GM23338 (cell line): ENCODE results near the gene FLNC. TPM values are rescaled to one million over a fixed set of nuclear protein-coding genes. Genes with fewer than 3 reads are reported as not detected.

Experiments used
- ATAC-seq: fragments of 200-7000 bp; cut with Tn5 transposase; 3 replicates; pipeline ENCODE4 v1.9.1; 2020
- DNase-seq: peaks from one replicate; pipeline ENCODE4 v3.0.0-alpha.2; 2015; ENCODE audit warnings: low spot score
- H2AFZ ChIP-seq: fragments of 200-600 bp; sonication (generic); 2 replicates; pipeline ENCODE4 v1.8.0; 2016; ENCODE audit warnings: antibody characterized with exemption, mild to moderate bottlenecking, moderate library complexity
- H3F3A ChIP-seq: fragments of 200-600 bp; sonication (generic); replicated peaks from 2 replicates; pipeline ENCODE4 v1.8.0; 2017; ENCODE audit warnings: antibody characterized with exemption, mixed run types, low read depth
- H3K27ac ChIP-seq: fragments of 200-600 bp; sonication (generic); 2 replicates; pipeline ENCODE4 v1.6.1; 2016; ENCODE audit warnings: low read depth
- H3K27me3 ChIP-seq: fragments of 200-600 bp; sonication (generic); 2 replicates; pipeline ENCODE4 v1.8.0; 2016; ENCODE audit warnings: mild to moderate bottlenecking, mixed run types, moderate library complexity; ENCODE audit not compliant: insufficient read depth
- H3K36me3 ChIP-seq: fragments of 200-600 bp; sonication (generic); 2 replicates; pipeline ENCODE4 v1.8.0; 2016; ENCODE audit warnings: mild to moderate bottlenecking; ENCODE audit not compliant: insufficient read depth
- H3K4me1 ChIP-seq: fragments of 200-600 bp; sonication (generic); 2 replicates; pipeline ENCODE4 v1.8.0; 2016; ENCODE audit warnings: mild to moderate bottlenecking, moderate library complexity; ENCODE audit not compliant: insufficient read depth
- H3K4me2 ChIP-seq: fragments of 200-600 bp; sonication (generic); 2 replicates; pipeline ENCODE4 v1.7.1; 2017; ENCODE audit warnings: mixed run types
- H3K4me3 ChIP-seq: fragments of 200-600 bp; sonication (generic); 2 replicates; pipeline ENCODE4 v1.6.1; 2016; ENCODE audit warnings: mixed run types
- H3K79me2 ChIP-seq: fragments of 200-600 bp; sonication (generic); replicated peaks from 2 replicates; pipeline ENCODE4 v1.8.0; 2017; ENCODE audit warnings: mild to moderate bottlenecking; ENCODE audit not compliant: insufficient read depth
- H3K9me2 ChIP-seq: fragments of 200-600 bp; sonication (generic); 2 replicates; pipeline ENCODE4 v1.8.0; 2017; ENCODE audit not compliant: insufficient read depth
- H4K20me1 ChIP-seq: fragments of 200-600 bp; sonication (generic); replicated peaks from 2 replicates; pipeline ENCODE4 v1.8.0; 2017; ENCODE audit warnings: mild to moderate bottlenecking; ENCODE audit not compliant: insufficient read depth
- H3K27ac Mint-ChIP-seq: 2 replicates; pipeline ENCODE4 v1.8.0; 2020; ENCODE audit warnings: inconsistent platforms, mild to moderate bottlenecking, moderate library complexity, mixed read lengths
- H3K27me3 Mint-ChIP-seq: 3 replicates; pipeline ENCODE4 v1.8.0; 2022; ENCODE audit warnings: low read depth, mild to moderate bottlenecking, moderate library complexity, mixed read lengths, inconsistent platforms; ENCODE audit not compliant: insufficient read depth, poor library complexity
- H3K36me3 Mint-ChIP-seq: 3 replicates; pipeline ENCODE4 v1.8.0; 2021; ENCODE audit warnings: low read depth, mild to moderate bottlenecking, inconsistent platforms, moderate library complexity, mixed read lengths
- H3K4me1 Mint-ChIP-seq: 3 replicates; pipeline ENCODE4 v1.8.0; 2020; ENCODE audit warnings: mild to moderate bottlenecking, inconsistent platforms, mixed read lengths
- H3K4me3 Mint-ChIP-seq: 3 replicates; pipeline ENCODE4 v1.8.0; 2021; ENCODE audit warnings: moderate library complexity, mild to moderate bottlenecking, inconsistent platforms, mixed read lengths
- H3K9me3 Mint-ChIP-seq: 3 replicates; pipeline ENCODE4 v1.8.0; 2020; ENCODE audit warnings: moderate library complexity, mild to moderate bottlenecking, inconsistent platforms, mixed read lengths
- CREB1 ChIP-seq: fragments of 250-450 bp; sonication (Bioruptor Pico); IDR thresholded peaks from 2 replicates; pipeline ENCODE4 v1.5.0; 2020; ENCODE audit warnings: low read depth, mild to moderate bottlenecking, moderate library complexity
- EZH2 ChIP-seq: fragments of 200-600 bp; sonication (generic); IDR thresholded peaks from one replicate; pipeline ENCODE4 v1.8.0; 2017; ENCODE audit warnings: antibody characterized with exemption, mild to moderate bottlenecking, low read depth; ENCODE audit not compliant: unreplicated experiment
- JUNB ChIP-seq: IDR thresholded peaks from one replicate; pipeline ENCODE4 v1.6.1; 2016; ENCODE audit warnings: antibody characterized with exemption; ENCODE audit not compliant: unreplicated experiment
- POLR2AphosphoS5 ChIP-seq: IDR thresholded peaks from 2 replicates; pipeline ENCODE4 v1.6.1; 2016; ENCODE audit warnings: antibody characterized with exemption, low read depth
- STAT1 ChIP-seq: IDR thresholded peaks from one replicate; pipeline ENCODE4 v1.6.1; 2016; ENCODE audit warnings: antibody characterized with exemption; ENCODE audit not compliant: unreplicated experiment
- ZNF114 ChIP-seq: fragments of 250-450 bp; sonication (Bioruptor Pico); IDR thresholded peaks from 2 replicates; pipeline ENCODE4 v1.5.0; 2020; ENCODE audit warnings: mild to moderate bottlenecking, moderate library complexity
- ZNF331 ChIP-seq: fragments of 250-450 bp; sonication (Bioruptor Pico); IDR thresholded peaks from 2 replicates; pipeline ENCODE4 v1.5.0; 2020; ENCODE audit warnings: low read depth, mild to moderate bottlenecking, moderate library complexity
- polyA plus RNA-seq: library from polyadenylated mRNA; unstranded; fragments of >200 nt; fragmentation: Nextera tagmentation; extraction: Ambion mirVana; gene quantifications from 2 replicates; pipeline ENCODE4 v1.2.1, GENCODE V29; 2016
- total RNA-seq: library from RNA; depleted of rRNA; stranded (reverse); fragments of >200 nt; shearing (Covaris generic); gene quantifications from 2 replicates; pipeline ENCODE4 v1.2.3, GENCODE V29; 2014
- TF ChIP-seq, protein P1 (sequence below): IDR thresholded peaks from one replicate; pipeline ENCODE4 v1.6.1; 2018; ENCODE audit warnings: antibody characterized with exemption; ENCODE audit not compliant: unreplicated experiment
- TF ChIP-seq, protein P2 (sequence below), 2 experiments: fragments of 200-600 bp in 1 of 2; sonication (generic) in 1 of 2; conservative IDR thresholded peaks; 2 replicates each; pipeline versions ENCODE4 v1.5.1 to v1.6.1; 2016 to 2017; ENCODE audit warnings: antibody characterized with exemption in 2 of 2, low read depth in 2 of 2, mild to moderate bottlenecking in 2 of 2, moderate library complexity in 1 of 2
- TF ChIP-seq, protein P3 (sequence below): IDR thresholded peaks from 2 replicates; pipeline ENCODE4 v1.6.1; 2016; ENCODE audit warnings: antibody characterized with exemption

FLNC gene
- total and polyA plus RNA-seq, 2 experiments from 2014 or later = 0.65 to 11.8 TPM

DNA sequence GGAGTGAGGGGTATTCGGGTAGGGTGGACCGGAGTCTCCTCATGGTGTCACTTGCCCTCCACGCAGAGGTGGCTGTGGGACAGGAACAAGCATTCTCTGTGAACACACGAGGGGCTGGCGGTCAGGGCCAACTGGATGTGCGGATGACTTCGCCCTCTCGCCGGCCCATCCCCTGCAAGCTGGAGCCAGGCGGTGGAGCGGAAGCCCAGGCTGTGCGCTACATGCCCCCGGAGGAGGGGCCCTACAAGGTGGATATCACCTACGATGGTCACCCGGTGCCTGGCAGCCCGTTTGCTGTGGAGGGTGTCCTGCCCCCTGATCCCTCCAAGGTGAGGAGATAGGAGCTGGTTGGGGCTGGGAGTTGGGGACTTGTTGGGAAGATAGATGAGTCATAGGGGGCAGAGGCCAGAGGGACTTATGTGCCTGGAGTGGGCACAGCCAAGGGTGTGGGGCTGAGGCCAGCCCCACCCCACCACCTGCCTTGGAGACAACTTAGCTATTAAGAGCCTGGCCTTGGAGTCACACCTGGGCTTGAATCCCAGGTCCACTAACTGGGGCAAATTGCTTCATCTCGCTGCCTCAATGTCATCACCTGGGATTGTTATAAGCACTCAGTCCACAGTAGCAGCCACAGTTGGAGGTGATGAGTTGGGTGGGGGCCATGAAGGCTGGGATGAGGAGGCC, 13.9 kb downstream of the FLNC start (continued):
- TF ChIP-seq, protein P1, sequence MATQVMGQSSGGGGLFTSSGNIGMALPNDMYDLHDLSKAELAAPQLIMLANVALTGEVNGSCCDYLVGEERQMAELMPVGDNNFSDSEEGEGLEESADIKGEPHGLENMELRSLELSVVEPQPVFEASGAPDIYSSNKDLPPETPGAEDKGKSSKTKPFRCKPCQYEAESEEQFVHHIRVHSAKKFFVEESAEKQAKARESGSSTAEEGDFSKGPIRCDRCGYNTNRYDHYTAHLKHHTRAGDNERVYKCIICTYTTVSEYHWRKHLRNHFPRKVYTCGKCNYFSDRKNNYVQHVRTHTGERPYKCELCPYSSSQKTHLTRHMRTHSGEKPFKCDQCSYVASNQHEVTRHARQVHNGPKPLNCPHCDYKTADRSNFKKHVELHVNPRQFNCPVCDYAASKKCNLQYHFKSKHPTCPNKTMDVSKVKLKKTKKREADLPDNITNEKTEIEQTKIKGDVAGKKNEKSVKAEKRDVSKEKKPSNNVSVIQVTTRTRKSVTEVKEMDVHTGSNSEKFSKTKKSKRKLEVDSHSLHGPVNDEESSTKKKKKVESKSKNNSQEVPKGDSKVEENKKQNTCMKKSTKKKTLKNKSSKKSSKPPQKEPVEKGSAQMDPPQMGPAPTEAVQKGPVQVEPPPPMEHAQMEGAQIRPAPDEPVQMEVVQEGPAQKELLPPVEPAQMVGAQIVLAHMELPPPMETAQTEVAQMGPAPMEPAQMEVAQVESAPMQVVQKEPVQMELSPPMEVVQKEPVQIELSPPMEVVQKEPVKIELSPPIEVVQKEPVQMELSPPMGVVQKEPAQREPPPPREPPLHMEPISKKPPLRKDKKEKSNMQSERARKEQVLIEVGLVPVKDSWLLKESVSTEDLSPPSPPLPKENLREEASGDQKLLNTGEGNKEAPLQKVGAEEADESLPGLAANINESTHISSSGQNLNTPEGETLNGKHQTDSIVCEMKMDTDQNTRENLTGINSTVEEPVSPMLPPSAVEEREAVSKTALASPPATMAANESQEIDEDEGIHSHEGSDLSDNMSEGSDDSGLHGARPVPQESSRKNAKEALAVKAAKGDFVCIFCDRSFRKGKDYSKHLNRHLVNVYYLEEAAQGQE = no peak
- TF ChIP-seq CREB1 (CRISPR knock-in tag) = no peak
- no peak for TF ChIP-seq EZH2
- TF ChIP-seq ZNF331 (CRISPR knock-in tag) = no peak

DNA sequence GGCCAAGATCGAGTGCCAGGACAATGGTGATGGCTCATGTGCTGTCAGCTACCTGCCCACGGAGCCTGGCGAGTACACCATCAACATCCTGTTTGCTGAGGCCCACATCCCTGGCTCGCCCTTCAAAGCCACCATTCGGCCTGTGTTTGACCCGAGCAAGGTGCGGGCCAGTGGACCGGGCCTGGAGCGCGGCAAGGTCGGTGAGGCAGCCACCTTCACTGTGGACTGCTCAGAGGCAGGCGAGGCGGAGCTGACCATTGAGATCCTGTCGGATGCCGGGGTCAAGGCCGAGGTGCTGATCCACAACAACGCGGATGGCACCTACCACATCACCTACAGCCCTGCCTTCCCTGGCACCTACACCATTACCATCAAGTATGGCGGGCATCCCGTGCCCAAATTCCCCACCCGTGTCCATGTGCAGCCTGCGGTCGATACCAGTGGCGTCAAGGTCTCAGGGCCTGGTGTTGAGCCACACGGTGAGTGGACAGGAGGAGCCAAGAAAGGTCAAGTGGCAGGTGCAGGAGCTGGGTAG, 14.6 kb downstream of the FLNC start:
- no peaks in the 10 kb centered on the region; the same call in 2 of the 3 replicates for H3K36me3 Mint-ChIP-seq
- Histone ChIP-seq H4K20me1 (no peaks in the 10 kb centered on the region), H2AFZ (no peak overlapping the region)

DNA sequence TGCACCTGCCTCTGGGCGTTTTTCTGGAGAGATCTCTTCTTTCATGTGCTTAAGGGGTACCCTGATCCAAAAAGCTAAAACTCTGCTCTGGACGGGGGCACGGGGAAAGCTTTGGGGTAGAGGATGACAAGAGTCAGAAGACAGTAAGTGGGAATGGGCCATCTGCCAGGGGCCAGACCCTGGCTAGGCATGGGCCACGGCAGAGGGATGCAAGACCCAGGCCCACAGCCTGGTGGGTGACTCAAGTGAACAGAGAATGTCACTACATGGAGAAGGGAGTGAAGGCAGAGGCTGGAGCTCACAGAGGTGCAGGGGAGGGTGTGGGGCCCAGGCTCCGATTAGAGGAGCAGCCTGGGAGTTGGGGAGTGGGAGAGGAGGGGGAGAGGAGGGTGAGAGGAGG, 15.3 kb downstream of the FLNC start:
- DNase-seq = no peak
- Histone ChIP-seq H3K9me2 (no peaks in the 10 kb centered on the region), H3K79me2 (no peaks in the 10 kb centered on the region), H3K4me3 (no peak overlapping the region), H3F3A (no peaks in the 10 kb centered on the region), H3K36me3 (no peaks in the 10 kb centered on the region), H3K27ac (no peak overlapping the region), H4K20me1 (no peaks in the 10 kb centered on the region), H3K27me3 (no peaks in the 10 kb centered on the region), H3K4me1 (peaks cover 3% of the 10 kb centered on the region; the same call in 1 of the 2 replicates), H2AFZ (no peak overlapping the region), H3K4me2 (no peak overlapping the region)
- Mint-ChIP-seq H3K4me1 (peaks cover 6% of the 10 kb centered on the region), H3K27ac (no peak overlapping the region; the same call in 1 of the 2 replicates), H3K9me3 (no peaks in the 10 kb centered on the region), H3K27me3 (peaks cover 12% of the 10 kb centered on the region), H3K36me3 (no peaks in the 10 kb centered on the region; the same call in 2 of the 3 replicates), H3K4me3 (no peak overlapping the region)
- ATAC-seq = no peak
- TF ChIP-seq, protein P2, sequence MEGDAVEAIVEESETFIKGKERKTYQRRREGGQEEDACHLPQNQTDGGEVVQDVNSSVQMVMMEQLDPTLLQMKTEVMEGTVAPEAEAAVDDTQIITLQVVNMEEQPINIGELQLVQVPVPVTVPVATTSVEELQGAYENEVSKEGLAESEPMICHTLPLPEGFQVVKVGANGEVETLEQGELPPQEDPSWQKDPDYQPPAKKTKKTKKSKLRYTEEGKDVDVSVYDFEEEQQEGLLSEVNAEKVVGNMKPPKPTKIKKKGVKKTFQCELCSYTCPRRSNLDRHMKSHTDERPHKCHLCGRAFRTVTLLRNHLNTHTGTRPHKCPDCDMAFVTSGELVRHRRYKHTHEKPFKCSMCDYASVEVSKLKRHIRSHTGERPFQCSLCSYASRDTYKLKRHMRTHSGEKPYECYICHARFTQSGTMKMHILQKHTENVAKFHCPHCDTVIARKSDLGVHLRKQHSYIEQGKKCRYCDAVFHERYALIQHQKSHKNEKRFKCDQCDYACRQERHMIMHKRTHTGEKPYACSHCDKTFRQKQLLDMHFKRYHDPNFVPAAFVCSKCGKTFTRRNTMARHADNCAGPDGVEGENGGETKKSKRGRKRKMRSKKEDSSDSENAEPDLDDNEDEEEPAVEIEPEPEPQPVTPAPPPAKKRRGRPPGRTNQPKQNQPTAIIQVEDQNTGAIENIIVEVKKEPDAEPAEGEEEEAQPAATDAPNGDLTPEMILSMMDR (conservative IDR thresholded peaks at IDR 0.05; ENCODE audit: low read depth in 2 of 2) = no peak
- TF ChIP-seq EZH2 = no peak
- no peak for TF ChIP-seq STAT1
- TF ChIP-seq CREB1 (CRISPR knock-in tag) = no peak
- TF ChIP-seq ZNF331 (CRISPR knock-in tag) = no peak
- TF ChIP-seq POLR2AphosphoS5 = no peak

More for the DNA sequence above, 14.6 kb downstream of the FLNC start:
- TF ChIP-seq, protein P3, sequence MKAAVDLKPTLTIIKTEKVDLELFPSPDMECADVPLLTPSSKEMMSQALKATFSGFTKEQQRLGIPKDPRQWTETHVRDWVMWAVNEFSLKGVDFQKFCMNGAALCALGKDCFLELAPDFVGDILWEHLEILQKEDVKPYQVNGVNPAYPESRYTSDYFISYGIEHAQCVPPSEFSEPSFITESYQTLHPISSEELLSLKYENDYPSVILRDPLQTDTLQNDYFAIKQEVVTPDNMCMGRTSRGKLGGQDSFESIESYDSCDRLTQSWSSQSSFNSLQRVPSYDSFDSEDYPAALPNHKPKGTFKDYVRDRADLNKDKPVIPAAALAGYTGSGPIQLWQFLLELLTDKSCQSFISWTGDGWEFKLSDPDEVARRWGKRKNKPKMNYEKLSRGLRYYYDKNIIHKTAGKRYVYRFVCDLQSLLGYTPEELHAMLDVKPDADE = no peak
- TF ChIP-seq ZNF114 (no peak), JUNB (no peak), STAT1 (no peak)
- no peak for ATAC-seq
- Mint-ChIP-seq H3K4me1 (peaks cover 6% of the 10 kb centered on the region), H3K27me3 (peaks cover 12% of the 10 kb centered on the region), H3K9me3 (no peaks in the 10 kb centered on the region), H3K4me3 (no peak overlapping the region), H3K27ac (no peak overlapping the region)
- DNase-seq = no peak
- Histone ChIP-seq H3K27ac (no peak overlapping the region), H3K27me3 (no peaks in the 10 kb centered on the region), H3K4me2 (no peak overlapping the region), H3K4me3 (no peak overlapping the region), H3K4me1 (peaks cover 3% of the 10 kb centered on the region; the same call in 1 of the 2 replicates), H3F3A (no peaks in the 10 kb centered on the region), H3K9me2 (no peaks in the 10 kb centered on the region), H3K79me2 (no peaks in the 10 kb centered on the region), H3K36me3 (no peaks in the 10 kb centered on the region)
